Measurements from ENCODE around the gene ITGA6.
A peak's percentile ranks its signal among the peaks of the same experiment; 100 is the strongest.

ITGA6 gene

GRCh38 chr2:172416447-172417058 lies 10.8 kb upstream of the ITGA6 start:
- DNase-seq = no peak

- DNase-seq = no peak
Measured at GRCh38 chr2:172420216-172420615, 7.2 kb upstream of the ITGA6 start.

DNA sequence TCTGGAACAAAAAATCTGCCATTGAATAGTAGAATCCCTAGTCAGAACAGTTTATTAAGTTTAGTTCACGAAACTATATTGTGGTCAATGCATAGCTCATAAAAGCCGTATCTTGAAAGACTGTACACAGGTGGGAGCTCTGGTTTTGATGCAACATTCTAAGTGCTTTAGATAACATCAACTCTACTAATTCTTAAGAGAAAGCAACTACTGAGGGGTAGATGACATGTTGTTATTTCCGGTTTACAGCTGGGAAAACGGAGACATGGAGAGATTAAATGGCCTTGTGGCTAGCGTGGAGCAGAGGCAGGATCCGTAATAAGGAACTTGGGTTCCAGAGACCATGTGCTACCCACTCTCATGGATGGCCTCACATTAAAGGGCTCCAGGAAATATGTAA lies 4.2 kb upstream of the ITGA6 start:
- no peak for DNase-seq

DNA sequence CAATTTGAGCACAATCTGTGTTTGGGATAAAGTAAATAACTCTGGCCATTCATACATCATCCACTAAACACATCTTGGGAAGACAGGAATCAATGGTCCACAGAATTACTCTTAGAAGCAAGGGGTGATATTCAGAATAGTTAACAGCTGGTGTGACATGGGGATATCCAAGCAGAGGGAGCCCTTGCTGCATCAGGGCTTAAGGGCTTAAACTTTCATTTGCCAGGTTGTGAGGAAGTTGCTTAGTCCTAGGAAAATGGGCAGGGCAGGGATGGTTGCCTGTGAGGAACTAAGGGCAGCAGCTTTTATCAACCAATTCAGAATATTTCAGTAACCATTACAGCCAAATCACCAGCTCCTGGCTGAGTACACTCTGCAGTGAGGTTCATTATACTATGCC lies 2.0 kb upstream of the ITGA6 start:
- no peak for DNase-seq

DNA sequence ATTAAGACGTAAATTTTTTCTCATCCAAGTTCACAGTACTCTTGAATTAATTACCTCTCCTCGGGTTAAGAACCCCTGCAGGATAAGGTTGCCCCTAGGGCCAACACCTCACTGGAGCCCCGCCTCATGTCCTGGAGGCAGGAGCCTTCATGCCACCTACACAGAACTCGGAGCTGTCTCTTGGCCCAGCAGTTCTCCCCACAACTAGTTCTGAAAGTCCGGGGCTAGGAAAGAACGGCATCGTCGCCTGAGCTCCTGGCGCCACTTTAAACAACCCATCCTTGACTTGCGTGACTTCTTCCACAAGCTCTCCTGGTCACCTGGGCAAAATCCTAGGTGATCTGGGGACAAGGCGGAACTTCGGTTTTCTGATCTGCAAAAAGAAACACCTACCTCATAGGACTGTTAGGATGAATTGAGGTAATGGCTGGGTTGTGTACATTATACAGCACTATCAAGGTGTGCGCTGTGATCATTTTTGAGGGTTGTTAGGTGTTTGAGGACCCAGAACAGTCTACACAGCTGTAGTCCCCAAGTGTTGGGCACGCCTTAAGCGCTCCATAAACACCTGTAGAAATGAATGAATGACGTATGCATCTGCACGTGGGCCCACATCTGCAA lies 641 bp upstream of the ITGA6 start:
- DNase-seq = no peak

GRCh38 chr2:172427990-172428831 lies 825 bp downstream of the ITGA6 start:
- DNase-seq = peak; percentile 21

GRCh38 chr2:172428832-172429210 lies 1.4 kb downstream of the ITGA6 start:
- DNase-seq = no peak

DNA sequence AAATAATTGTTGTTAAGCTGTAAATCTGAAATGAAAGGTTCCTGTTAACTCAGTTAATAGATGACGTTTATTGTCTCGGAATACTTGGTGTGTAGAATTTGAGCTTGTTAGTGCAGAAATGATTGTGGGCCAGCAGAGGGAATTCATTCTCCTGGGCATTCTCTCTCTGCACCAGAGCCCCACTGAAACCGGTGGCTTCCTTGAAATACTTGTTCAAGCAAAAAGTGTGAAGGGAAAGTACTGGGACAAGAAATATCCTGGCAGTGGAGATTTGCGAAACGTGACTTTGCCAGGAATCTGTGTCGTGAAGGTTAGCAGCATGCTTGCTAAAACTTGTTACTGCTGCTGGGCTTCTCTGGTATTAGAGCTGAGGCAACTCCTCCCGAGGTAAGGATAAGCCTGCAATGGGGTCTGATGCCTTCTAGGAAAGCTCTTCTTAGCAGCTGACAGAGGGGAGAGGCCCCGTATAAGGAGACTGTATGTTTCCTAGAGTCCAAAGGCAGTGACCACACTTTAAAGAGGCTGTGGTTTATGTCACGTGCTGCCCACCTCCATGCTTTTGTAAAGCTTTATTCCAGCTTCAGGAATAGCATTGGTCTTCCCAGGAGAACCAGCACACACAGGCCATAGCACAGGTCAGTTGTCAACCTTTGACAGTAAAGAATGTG lies 2.0 kb downstream of the ITGA6 start:
- peak; percentile 42 for DNase-seq

GRCh38 chr2:172430027-172430426 lies 2.6 kb downstream of the ITGA6 start:
- DNase-seq = no peak

- DNase-seq = no peak
Measured at GRCh38 chr2:172430678-172431077, 3.3 kb downstream of the ITGA6 start.

DNA sequence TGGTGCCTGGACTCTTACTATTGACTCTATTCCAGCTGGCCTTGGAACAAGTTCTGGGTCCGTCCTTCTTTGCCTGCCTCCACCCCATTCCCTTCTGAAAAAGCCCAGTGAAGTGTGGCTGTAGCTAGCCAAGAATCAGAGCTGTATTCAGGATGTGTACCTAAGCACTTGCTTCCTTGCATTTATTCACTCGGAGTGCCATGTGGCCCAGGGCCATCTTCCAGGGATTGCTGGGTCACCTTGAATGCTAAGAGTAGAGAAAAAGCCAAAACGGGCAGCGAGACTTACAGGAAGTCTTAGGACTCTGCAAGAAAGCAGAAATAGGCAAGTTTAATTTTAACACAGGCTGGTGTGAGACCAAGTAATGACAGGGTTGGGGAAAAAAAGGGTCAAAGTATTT lies 4.1 kb downstream of the ITGA6 start:
- DNase-seq = no peak

DNA sequence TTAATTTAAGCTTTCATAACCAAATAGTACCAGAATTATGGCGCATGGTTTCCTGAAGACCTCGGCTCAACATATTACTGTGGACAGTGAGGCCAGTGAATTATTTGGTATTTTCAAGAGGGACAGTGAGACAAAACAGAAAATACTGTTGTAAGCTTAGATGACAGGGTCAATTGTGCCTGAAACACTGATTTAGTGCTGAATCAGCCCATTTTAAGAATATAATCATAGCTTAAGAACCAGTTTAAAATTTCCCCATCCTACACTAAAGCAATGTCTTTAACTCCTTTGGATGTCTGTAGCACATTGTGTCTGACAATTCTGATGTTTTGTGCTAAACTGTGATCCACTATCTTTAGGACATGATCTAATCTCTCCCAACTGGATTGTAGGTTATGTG lies 4.6 kb downstream of the ITGA6 start:
- no peak for DNase-seq

- DNase-seq = no peak
Measured at GRCh38 chr2:172433144-172433543, 5.8 kb downstream of the ITGA6 start.

DNA sequence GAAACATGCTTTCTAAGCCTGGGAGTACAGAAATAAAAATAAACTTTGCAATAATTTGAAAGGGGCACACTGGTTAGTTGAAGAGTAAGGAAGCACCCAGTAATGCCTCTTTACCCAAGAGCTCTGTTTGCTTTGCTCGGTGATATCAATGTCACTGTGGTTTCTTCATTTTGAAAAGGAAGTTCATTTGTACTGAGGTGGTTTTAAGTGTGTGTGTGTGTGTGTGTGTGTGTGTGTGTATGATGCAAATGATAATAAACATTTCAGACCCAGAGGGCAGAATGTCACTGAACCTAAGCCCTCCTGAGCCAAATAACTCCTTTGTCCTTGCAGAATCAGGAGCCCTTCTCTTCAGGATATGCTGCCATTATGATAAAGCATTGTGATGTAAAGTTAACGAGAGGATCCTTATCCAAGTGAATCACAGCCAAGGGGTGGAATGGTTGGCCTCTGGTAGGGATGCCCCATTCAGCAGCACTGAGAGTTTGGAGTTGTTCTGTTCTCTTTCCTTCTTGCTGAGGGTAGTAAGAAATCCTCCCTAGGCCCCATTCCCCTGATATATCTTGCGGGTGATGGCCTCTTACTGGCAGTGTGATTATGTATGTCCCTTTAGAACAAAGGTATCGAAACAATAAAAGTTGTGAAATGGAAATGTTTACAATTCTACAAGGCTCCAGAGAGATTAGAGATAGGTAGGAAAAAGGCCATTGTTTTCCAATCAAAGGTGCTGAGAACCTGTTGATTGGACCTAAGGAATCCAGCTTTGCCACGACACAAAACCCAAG lies 7.6 kb downstream of the ITGA6 start:
- DNase-seq = no peak

DNA sequence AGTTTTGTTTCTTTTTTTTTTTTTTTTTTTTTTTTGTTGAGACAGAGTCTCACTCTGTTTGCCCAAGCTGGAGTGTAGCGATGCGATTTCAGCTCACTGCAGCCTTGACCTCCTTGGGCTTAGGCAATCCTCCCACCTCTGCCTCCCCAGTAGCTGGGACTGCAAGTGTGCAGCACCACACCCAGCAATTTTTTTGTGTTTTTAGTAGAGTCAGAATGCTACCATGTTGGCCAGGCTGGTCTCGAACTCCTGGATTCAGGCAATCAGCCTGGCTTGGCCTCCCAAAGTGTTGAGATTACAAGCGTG lies 8.2 kb downstream of the ITGA6 start:
- DNase-seq = no peak

DNA sequence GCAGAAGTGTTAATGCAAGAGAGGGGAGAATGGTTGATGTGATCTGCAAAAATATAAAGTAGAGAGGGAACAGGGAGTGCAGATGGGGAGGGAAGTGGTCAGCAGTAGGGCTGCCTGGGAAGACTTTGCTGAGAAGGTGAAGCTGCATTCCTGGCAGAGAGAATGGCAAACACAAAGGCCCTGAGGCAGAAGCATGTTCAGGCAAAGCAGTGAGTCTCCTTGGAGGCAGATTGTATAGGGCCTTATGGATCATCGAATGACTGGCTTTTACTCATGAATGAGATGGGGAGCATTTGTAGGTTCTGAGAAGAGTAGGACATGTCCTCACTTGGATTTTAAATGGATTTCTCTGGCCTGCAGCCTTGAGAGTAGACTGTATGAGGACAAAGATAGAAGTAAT lies 9.5 kb downstream of the ITGA6 start:
- no peak for DNase-seq

DNA sequence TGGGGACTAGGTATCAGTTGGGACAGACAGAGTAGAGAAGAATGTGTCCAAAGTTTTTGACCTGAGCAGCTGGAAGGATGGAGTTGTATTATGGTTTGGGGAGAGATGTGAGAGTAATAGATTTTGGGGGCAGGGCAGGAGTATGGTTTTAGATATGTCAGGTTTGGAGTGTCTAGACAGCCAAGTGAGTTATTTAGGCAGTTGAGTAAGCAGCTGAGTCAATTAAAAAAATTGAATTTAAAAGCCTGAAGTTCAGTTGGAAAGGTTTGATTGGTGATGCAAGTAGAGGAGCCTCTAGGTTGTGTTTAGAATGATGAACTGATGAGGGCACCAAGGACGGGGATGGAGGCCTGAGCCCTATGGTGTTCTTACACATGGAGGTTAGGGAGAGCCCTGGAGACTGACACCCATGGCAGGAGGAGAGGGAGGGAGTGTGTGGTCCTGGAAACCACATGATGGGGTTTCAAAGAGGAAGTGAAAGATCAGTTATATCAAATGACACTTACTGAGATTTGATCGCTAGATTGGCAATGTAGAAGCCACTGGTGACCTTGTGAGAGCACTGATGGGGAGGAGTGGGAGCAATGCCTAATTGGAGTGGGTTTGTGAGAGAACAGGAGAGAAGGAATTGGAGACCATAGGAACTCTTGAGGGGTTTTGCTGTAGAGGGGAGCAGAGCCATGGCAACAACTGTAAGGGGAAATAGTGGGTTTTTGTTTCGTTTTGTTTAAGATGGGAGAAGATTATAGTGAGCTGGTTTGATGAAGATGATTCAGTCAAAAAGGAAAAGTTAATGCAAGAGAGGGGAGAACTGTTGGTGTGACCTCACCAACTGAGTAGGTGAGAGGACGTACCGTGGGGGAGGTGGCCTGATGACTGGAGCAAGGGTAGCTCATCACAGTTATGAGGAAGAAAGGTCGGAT lies 10.3 kb downstream of the ITGA6 start:
- DNase-seq = peak; percentile 71

DNA sequence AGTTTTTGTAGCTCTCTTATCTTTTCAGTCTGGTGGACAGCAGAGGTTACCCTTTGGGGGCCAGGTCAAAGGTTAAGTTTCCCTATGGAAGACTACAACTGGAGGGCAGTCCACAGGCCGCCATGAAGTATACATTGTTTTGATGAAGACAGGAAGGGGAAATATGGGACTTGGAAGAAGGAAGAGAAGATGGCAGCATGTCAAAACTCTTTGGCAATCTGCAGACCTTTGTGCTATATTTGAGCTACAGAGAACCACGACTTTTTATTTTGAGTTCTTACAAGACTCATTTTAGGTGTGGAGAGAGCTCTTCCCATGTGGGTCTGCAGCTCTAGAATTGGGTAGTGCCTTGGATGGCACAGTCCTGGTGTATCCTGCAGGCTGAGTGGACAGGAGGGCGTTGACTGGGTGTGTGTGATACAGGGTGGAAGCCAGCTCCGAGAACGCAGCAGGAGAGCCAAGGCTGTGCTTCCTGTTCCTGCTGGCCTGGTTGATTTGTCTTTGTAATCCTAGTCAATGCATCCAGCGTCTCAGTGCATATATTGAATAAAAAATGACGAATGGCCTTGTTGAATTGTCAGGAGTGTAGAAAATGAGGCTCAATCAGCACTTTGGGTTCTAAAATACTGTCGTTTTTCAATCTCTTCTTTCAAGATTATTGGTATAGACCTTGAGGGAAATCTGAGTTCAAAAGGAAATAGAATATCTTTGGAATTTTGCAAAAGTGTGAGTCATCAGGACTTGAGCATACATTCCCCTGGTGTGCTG lies 11.5 kb downstream of the ITGA6 start:
- no peak for DNase-seq

DNA sequence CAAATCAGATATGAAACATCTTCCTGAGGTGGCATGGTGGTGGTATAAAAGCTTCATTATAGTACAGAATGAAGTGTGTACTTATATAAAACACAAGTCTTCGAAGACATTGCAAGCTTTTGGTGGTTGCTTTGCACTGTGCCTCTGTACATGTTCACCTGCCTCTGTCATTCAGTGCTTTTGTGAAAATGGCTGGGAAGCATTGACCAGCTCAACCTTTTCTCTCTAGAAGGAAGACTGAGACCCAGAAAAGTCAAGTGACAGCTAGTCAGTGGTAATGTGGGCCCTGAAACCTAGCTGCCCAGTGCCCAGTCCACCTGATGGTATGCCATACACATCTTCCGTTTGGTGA lies 12.1 kb downstream of the ITGA6 start:
- DNase-seq = no peak

GRCh38 chr2:172439911-172440310 lies 12.5 kb downstream of the ITGA6 start:
- no peak for DNase-seq

- DNase-seq = no peak
Measured at GRCh38 chr2:172440795-172441194, 13.4 kb downstream of the ITGA6 start.
